ENCODE results near the gene CASP6.
"Not testable (repeated sequence)": the region's sequence is repeated elsewhere in the genome, so short reads cannot be mapped to it uniquely, and the experiment has no call there.

CASP6 gene

DNA sequence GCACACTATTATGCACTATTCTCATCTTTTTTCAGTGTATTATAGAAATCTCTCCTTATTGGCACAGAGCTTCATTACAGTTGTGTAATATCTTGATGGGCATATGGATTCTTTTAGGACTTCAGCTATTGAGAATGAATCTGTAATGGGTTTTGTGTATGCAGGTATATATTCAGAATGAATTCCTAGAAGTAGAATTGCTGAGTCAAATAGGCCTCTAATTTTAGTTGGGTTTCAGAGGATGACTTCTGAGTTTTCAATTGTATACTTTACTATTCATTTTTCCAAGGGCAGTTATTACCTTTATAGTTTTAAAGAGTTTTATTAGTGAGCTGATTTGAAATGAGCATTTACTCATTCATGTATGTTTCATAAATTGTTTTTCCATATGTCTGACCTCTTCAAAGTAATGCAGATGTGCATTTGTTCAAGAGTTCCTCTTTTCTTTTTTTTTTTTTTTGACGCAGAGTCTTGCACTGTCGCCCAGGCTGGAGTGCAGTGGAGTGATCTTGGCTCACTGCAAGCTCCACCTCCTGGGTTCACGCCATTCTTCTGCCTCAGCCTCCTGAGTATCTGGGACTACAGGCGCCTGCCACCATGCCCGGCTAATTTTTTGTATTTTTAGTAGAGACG, 19.5 kb downstream of the CASP6 start:
- Histone ChIP-seq H3K27me3 (replicated peaks) (no peaks in the 10 kb centered on the region), H3K27ac (no peak overlapping the region), H3K4me3 (ENCODE audit: low read depth, low read length) (no peak overlapping the region), H3K36me3 (replicated peaks) (no peaks in the 10 kb centered on the region)
- TF ChIP-seq, protein P1, sequence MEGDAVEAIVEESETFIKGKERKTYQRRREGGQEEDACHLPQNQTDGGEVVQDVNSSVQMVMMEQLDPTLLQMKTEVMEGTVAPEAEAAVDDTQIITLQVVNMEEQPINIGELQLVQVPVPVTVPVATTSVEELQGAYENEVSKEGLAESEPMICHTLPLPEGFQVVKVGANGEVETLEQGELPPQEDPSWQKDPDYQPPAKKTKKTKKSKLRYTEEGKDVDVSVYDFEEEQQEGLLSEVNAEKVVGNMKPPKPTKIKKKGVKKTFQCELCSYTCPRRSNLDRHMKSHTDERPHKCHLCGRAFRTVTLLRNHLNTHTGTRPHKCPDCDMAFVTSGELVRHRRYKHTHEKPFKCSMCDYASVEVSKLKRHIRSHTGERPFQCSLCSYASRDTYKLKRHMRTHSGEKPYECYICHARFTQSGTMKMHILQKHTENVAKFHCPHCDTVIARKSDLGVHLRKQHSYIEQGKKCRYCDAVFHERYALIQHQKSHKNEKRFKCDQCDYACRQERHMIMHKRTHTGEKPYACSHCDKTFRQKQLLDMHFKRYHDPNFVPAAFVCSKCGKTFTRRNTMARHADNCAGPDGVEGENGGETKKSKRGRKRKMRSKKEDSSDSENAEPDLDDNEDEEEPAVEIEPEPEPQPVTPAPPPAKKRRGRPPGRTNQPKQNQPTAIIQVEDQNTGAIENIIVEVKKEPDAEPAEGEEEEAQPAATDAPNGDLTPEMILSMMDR (IDR thresholded peaks at IDR 0.05; ENCODE audit: low read depth, low read length, missing control alignments), result no peak
- DNase-seq, result no peak
- in situ Hi-C loops (cut with HindIII; ENCODE audit: low pct_ligation_motif_present, low sequenced_read_pairs), result no loop called here

DNA sequence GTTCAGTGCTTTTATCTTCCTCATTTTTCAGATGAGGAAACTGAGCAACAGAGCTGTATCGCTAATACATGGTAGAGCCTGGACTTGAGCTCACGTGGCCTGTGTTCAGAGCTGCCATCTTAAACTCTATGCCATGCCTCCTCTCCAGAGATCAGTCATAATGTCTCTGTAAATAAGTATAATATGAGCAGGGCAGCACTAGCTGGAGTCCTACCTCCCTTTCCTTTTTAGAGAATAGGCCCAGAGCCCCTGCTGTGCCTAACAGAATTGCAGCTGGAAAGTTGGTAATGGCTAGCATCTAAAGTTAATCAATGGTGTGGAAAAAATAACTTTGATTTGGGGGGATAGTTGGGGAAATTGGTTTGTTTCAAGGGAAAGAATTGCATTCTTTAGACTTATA, 20.4 kb downstream of the CASP6 start:
- TF ChIP-seq, protein P1 (IDR thresholded peaks at IDR 0.05; ENCODE audit: low read depth, low read length, missing control alignments), result no peak
- no peaks in the 10 kb centered on the region for H3K36me3 ChIP-seq (replicated peaks)
- in situ Hi-C loops (cut with HindIII; ENCODE audit: low pct_ligation_motif_present, low sequenced_read_pairs), result no loop called here

DNA sequence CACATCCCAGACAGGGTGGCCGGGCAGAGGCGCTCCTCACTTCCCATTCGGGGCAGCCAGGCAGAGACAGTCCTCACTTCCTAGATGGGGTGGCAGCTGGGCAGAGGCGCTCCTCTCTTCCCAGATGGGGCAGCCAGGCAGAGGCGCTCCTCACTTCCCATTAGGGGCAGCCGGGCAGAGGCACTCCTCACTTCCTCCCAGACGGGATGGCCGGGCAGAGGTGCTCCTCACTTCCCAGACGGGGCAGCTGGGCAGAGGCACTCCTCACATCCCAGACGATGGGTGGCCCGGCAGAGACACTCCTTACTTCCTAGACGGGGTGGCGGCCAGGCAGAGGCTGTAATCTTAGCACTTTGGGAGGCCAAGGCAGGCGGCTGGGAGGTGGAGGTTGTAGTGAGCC, 24.3 kb downstream of the CASP6 start:
- H3K36me3 ChIP-seq (replicated peaks); H3K4me3 ChIP-seq (ENCODE audit: low read depth, low read length); H3K27ac ChIP-seq; DNase-seq; H3K27me3 ChIP-seq (replicated peaks); in situ Hi-C loops (cut with HindIII; ENCODE audit: low pct_ligation_motif_present, low sequenced_read_pairs): not testable (repeated sequence)

More for the DNA sequence above, 20.4 kb downstream of the CASP6 start:
- no peak overlapping the region for H3K4me3 ChIP-seq (ENCODE audit: low read depth, low read length)
- no peak for DNase-seq
- H3K27ac ChIP-seq, result no peak overlapping the region
- no peaks in the 10 kb centered on the region for H3K27me3 ChIP-seq (replicated peaks)

DNA sequence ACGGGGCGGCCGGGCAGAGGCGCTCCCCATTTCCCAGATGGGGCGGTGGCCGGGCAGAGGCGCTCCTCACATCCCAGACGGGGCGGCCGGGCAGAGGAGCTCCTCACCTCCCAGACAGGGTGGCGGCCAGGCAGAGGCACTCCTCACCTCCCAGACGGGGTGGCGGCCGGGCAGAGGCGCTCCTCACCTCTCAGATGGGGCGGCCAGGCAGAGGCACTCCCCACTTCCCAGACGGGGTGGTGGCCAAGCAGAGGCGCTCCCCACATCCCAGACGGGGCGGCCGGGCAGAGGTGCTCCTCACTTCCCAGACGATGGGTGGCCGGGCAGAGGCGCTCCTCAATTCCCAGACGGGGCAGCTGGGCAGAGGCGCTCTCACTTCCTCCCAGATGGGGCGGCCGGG, 24.8 kb downstream of the CASP6 start:
- H3K4me3 ChIP-seq (ENCODE audit: low read depth, low read length); in situ Hi-C loops (cut with HindIII; ENCODE audit: low pct_ligation_motif_present, low sequenced_read_pairs); DNase-seq; H3K36me3 ChIP-seq (replicated peaks); H3K27me3 ChIP-seq (replicated peaks); H3K27ac ChIP-seq: not testable (repeated sequence)

DNA sequence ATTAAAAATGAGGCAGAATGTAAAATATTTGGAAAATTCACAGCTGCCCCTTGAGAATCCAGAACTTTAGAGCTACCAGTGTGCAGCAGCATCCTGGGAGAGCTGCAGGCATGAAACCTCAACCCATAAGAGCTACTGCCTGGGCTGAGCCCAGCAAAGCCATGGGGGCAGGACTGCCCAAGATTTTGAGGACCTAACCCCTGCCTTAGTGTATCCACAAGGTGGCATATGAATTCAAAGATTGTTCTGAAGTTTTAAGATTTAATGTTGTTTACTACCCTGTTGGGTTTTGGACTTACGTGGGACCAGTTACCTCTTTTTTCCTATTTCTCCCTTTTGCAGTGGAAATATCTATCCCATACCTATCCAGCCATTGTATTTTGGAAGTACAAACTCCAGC, 26.4 kb downstream of the CASP6 start:
- no peaks in the 10 kb centered on the region for H3K36me3 ChIP-seq (replicated peaks)
- no peak overlapping the region for H3K4me3 ChIP-seq (ENCODE audit: low read depth, low read length)
- in situ Hi-C loops (cut with HindIII; ENCODE audit: low pct_ligation_motif_present, low sequenced_read_pairs), result no loop called here
- H3K27me3 ChIP-seq (replicated peaks), result no peaks in the 10 kb centered on the region
- TF ChIP-seq, protein P1 (IDR thresholded peaks at IDR 0.05; ENCODE audit: low read depth, low read length, missing control alignments), result peak; percentile 11
- H3K27ac ChIP-seq, result no peak overlapping the region
- DNase-seq, result no peak

DNA sequence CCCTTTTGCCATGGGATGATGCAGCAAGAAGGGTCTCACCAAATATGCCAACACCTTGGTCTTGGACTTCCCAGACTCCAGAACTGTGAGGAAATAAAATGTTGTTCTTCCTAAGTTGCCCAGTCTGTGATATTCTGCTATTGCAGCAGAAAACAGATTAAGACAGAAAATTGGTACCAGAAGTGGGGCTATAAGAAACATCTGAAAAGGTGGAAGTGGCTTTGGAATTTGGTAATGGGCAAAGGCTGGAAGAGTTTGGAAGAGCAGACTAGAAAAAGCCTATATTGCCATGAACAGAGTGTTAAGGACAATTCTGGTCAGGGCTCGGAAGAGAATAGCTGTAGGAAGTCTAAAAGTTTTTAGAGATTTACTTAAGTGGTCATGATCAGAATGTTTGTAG, 27.4 kb downstream of the CASP6 start:
- no peak overlapping the region for H3K27ac ChIP-seq

More for the DNA sequence above, 27.4 kb downstream of the CASP6 start:
- Histone ChIP-seq H3K36me3 (replicated peaks) (no peaks in the 10 kb centered on the region), H3K4me3 (ENCODE audit: low read depth, low read length) (no peak overlapping the region), H3K27me3 (replicated peaks) (no peaks in the 10 kb centered on the region)
- in situ Hi-C loops (cut with HindIII; ENCODE audit: low pct_ligation_motif_present, low sequenced_read_pairs), result no loop called here
- DNase-seq, result no peak
- TF ChIP-seq, protein P1 (IDR thresholded peaks at IDR 0.05; ENCODE audit: low read depth, low read length, missing control alignments), result no peak

Measured in brain microvascular endothelial cell (primary cell).